GM10266 (cell line): ENCODE data around the gene C16orf87.

Experiments
- DNase-seq: peaks from one replicate; pipeline ENCODE4 v3.0.0; 2012; ENCODE audit errors: extremely low spot score
- TF ChIP-seq, protein P1 (sequence below): IDR thresholded peaks from 2 replicates; pipeline ENCODE4 v1.5.1; 2012; ENCODE audit warnings: mild to moderate bottlenecking, low read depth; ENCODE audit not compliant: control insufficient read depth, insufficient read depth; ENCODE audit errors: missing control alignments

The C16orf87 gene

DNA sequence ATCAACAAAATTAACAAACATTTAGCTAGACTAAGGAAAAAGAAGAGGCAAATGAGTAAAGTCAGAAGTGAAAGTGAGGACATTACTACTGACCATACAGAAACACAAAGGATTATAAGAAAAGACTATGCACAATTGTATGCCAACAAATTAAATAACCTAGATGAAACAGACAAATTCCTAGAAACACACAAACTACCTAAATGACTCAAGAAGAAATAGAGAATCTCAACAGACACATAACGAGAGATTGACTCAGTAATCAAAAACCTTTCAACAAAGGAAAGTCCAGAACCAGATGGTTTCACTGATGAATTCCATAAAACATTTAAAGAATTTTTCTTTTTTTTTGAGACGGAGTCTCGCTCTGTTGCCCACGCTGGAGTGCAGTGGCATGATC lies 47.2 kb downstream of the C16orf87 start:
- TF ChIP-seq, protein P1, sequence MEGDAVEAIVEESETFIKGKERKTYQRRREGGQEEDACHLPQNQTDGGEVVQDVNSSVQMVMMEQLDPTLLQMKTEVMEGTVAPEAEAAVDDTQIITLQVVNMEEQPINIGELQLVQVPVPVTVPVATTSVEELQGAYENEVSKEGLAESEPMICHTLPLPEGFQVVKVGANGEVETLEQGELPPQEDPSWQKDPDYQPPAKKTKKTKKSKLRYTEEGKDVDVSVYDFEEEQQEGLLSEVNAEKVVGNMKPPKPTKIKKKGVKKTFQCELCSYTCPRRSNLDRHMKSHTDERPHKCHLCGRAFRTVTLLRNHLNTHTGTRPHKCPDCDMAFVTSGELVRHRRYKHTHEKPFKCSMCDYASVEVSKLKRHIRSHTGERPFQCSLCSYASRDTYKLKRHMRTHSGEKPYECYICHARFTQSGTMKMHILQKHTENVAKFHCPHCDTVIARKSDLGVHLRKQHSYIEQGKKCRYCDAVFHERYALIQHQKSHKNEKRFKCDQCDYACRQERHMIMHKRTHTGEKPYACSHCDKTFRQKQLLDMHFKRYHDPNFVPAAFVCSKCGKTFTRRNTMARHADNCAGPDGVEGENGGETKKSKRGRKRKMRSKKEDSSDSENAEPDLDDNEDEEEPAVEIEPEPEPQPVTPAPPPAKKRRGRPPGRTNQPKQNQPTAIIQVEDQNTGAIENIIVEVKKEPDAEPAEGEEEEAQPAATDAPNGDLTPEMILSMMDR: no peak
- DNase-seq: no peak

DNA sequence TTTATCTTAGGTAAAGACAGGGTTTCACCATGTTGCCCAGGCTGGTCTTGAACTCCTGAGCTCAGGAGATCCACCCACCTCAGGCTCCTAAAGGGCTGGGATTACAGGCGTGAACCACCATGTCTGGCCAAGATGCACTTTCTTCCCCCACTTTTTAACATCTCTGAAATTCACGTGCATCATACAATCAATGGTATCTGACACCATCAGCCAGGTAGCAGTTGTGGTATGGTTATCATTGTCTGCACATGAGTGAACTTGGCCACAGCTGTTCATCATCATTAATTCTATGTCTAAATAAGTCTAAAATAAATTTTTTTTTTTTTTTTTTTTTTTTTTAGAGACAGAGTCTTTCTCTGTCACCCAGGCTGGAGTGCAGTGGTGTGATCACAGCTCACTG lies 48.7 kb downstream of the C16orf87 start:
- DNase-seq: no peak
- TF ChIP-seq, protein P1: no peak

DNA sequence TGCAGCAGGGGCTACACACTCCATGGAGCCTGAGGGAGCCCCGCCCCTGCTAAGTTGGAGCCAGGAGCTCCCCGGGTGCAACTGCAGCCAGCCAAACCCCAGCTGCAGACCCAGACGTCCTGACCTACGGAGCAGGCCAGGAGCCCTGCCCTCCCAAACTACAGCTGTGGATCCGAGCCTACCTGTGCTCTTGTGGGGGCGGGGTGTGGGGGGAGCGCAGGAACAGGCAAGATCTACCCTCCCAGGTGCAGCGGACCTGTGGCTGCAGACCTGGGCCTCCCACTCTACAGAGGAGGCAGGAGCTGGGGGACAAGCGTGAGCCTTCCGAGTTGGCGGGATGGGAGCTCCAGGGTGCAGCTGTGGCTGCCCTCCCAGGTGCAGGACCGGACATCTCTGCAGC lies 53.2 kb downstream of the C16orf87 start:
- TF ChIP-seq, protein P1: no peak
- no peak for DNase-seq

DNA sequence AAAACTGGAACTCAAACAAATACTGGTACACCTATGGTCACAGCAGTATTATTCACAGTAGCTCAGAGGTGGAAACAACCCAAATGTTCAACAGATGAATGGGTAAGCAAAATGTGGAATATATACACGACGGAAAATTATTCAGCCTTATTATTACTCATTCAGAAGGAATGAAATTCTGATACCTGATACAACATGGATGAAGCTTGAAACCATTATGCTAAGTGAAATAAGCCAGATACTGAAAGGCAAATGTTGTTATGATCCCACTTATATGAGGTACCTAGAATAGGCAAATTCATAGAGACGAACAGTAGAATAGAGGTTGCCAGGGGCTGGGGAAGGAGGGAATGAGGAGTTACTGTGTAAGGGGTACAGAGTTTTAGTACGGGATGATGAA lies 55.8 kb downstream of the C16orf87 start:
- TF ChIP-seq, protein P1: no peak
- DNase-seq: no peak

DNA sequence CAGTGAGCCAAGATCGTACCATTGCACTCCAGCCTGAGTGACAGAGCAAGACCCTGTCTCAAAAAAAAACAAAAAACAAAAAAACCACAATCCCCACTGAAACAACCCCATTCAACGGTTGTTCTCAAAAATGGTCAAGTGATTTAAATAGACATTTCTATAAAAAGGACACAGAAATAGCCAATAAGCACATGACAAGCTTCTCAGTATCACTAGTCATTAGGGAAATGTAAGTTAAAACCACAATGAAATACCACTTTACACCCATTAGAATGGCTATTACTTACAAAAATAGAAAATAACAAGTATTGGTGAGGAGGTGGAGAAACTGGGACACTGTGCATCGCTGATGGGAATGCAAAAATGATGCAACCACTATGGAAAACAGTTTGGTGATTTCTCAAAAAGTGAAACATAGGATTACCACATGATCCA lies 56.2 kb downstream of the C16orf87 start:
- TF ChIP-seq, protein P1: no peak

DNA sequence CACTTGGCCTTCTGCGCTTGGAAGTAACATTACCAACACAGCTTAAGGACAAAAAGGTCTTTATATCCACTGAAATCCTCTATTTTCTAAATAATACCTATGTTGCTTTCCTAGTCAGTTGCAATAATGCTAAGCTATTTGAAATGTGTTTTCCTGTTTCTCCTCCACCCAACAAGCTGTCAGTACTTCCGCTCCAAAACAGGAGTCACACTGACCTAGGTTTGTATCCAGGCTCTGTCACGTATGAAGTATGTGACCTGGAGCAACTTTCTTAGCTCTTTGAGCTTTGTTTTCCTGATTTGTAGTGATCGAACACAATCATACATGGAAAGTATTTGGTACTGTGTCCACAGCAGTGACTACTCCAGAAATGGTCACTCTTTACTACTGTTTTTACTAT lies 58.5 kb downstream of the C16orf87 start:
- no peak for DNase-seq
- TF ChIP-seq, protein P1: no peak

More for the DNA sequence above, 56.2 kb downstream of the C16orf87 start:
- peak; percentile 51 for DNase-seq

DNA sequence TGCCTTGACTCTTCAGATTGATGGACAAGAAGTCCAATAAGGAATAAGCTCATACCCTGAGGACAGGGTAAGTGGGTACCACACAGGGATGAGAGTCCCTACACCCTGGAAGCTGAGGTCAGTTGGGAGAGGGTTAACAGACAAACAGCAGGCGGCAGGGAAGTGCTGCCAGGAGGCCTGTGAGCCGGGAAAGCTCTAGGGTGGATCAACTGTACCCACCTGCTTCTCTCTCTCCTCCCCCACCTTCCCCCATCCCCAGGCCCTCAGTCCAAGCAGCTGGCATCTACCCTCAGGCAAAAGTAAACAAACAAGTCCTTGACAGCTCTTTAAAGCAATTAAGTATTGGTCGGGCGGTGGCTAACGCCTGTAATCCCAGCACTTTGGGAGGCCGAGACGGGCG lies 62.2 kb downstream of the C16orf87 start:
- TF ChIP-seq, protein P1: no peak
- DNase-seq: no peak
